Endothelial cell of umbilical vein (primary cell): ENCODE data around the gene SLCO2B1.

Experiments used
- EZH2 ChIP-seq: IDR thresholded peaks from 2 replicates; pipeline ENCODE4 v1.6.1; 2012; ENCODE audit warnings: borderline replicate concordance, low read depth, mild to moderate bottlenecking, moderate library complexity, low read length, inconsistent platforms; ENCODE audit not compliant: severe bottlenecking
- FOS ChIP-seq: IDR thresholded peaks from 2 replicates; pipeline ENCODE4 v1.6.1; 2011; ENCODE audit warnings: mild to moderate bottlenecking, low read length, moderate library complexity, borderline replicate concordance; ENCODE audit not compliant: insufficient read depth
- TF ChIP-seq, protein P1 (sequence below), 2 donors: IDR thresholded peaks; 1 replicate in 1 of 2; 2 replicates in 1 of 2; pipeline ENCODE4 v1.5.1; 2011; ENCODE audit warnings: low read length in 2 of 2, mild to moderate bottlenecking in 2 of 2, moderate library complexity in 2 of 2, control low read depth in 1 of 2, inconsistent platforms in 1 of 2, low read depth in 1 of 2; ENCODE audit not compliant: insufficient read depth in 1 of 2; ENCODE audit errors: extremely low read depth in 1 of 2

DNA sequence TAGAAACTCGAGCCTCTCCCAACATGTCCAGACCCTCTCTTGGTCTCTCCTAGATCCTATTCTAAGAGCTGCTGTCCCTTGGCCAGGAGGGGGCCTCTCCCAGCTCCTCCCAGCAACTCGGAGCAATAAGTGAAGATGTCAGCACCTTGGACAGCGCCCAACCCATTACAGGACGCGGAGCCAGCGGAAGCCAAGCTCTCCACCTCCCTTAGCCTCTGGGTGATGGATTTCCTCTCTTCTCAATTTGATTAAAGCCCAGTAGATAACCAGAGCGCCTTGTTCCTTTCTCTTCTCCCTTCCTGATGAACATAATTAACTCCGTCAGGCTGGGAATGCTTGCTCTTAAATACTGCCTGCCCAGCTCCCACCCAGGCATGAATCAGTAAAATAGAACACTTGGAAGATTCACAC, 63.5 kb downstream of the SLCO2B1 start:
- TF ChIP-seq, protein P1, sequence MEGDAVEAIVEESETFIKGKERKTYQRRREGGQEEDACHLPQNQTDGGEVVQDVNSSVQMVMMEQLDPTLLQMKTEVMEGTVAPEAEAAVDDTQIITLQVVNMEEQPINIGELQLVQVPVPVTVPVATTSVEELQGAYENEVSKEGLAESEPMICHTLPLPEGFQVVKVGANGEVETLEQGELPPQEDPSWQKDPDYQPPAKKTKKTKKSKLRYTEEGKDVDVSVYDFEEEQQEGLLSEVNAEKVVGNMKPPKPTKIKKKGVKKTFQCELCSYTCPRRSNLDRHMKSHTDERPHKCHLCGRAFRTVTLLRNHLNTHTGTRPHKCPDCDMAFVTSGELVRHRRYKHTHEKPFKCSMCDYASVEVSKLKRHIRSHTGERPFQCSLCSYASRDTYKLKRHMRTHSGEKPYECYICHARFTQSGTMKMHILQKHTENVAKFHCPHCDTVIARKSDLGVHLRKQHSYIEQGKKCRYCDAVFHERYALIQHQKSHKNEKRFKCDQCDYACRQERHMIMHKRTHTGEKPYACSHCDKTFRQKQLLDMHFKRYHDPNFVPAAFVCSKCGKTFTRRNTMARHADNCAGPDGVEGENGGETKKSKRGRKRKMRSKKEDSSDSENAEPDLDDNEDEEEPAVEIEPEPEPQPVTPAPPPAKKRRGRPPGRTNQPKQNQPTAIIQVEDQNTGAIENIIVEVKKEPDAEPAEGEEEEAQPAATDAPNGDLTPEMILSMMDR (IDR thresholded peaks at IDR 0.05; ENCODE audit: extremely low read depth in 1 of 2, insufficient read depth in 1 of 2, low read depth in 1 of 2, low read length in 2 of 2), result peak; percentile 48 to 63
- TF ChIP-seq FOS (no peak), EZH2 (no peak)
